HFF-Myc (cell line): ENCODE measurements around the gene NHP2.

ENCODE experiments used
- DNase-seq: peaks from one replicate; pipeline ENCODE4 v3.0.0-alpha.2; 2011; ENCODE audit warnings: low read depth; ENCODE audit errors: extremely low read depth
- H3K4me3 ChIP-seq: replicated peaks from 2 replicates; pipeline ENCODE4 v1.5.1; 2011; ENCODE audit warnings: low read depth, mild to moderate bottlenecking, control low read depth, low read length
- CTCF ChIP-seq: IDR thresholded peaks from 2 replicates; pipeline ENCODE4 v1.5.1; 2012; ENCODE audit warnings: mild to moderate bottlenecking, low read depth, low read length, control low read depth; ENCODE audit errors: missing control alignments

The NHP2 gene

GRCh38 chr5:178196986-178197385 lies 43.3 kb upstream of the NHP2 start:
- H3K4me3 ChIP-seq, result no peak overlapping the region
- peak; percentile 41 for TF ChIP-seq CTCF
- no peak for DNase-seq

- H3K4me3 ChIP-seq, result no peak overlapping the region
- no peak for TF ChIP-seq CTCF
- DNase-seq, result no peak
Measured at GRCh38 chr5:178196281-178196812, 42.7 kb upstream of the NHP2 start.

- no peak for TF ChIP-seq CTCF
- DNase-seq, result no peak
- no peak overlapping the region for H3K4me3 ChIP-seq
Measured at GRCh38 chr5:178194026-178194425, 40.3 kb upstream of the NHP2 start.

DNA sequence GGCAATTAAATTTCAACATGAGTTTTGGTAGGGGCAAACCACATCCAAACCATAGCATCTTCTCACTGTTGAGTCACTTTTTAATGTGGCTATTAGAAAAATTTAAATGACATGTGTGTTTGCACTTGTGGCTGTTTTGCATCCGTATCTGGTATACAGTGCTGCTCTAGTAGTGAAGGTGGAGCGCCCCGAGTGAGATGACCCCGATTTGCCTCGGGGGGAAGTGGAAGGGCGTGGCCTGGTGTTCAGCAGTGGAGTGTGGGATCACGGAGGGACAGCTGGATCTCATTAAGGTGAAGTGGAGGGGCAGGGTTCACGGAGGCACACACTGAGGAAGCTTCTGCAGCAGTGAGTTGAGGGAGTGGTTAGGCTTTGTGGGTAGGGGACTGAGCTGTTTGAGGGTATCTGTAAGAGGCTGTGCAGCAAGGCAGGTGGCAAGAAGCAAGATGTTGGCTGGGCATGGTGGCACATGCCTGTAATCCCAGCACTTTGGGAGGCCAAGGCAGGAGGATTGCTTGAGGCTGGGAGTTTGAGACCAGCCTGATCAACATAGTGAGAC lies 39.6 kb upstream of the NHP2 start:
- no peak overlapping the region for H3K4me3 ChIP-seq
- no peak for TF ChIP-seq CTCF
- DNase-seq, result no peak

GRCh38 chr5:178192787-178193186 lies 39.1 kb upstream of the NHP2 start:
- no peak for TF ChIP-seq CTCF
- DNase-seq, result no peak

DNA sequence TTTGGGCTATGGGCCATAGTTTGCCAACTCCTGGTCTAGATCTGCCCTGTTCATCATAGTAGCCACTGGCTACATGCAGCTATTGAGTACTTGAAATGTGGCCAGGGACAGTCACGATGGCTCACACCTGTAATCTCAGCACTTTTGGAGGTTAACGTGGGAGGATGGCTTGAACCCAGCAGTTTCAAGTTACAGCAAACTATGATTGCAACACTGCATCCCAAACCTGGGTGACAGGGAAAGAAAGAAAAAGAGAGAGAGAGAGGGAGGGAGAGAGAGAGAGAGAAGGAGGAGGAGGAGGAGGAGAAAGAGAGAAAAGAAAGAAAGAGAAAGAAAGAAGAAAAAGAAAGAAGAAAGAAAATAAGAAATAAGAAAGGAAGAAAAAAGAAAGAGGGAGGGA lies 38.6 kb upstream of the NHP2 start:
- no peak for TF ChIP-seq CTCF
- no peak for DNase-seq
- no peak overlapping the region for H3K4me3 ChIP-seq

More at GRCh38 chr5:178192787-178193186, 39.1 kb upstream of the NHP2 start:
- no peak overlapping the region for H3K4me3 ChIP-seq

- no peak for TF ChIP-seq CTCF
- DNase-seq, result no peak
- no peak overlapping the region for H3K4me3 ChIP-seq
Measured at GRCh38 chr5:178191661-178192060, 38.0 kb upstream of the NHP2 start.
